Measurements from ENCODE around the gene SYNDIG1. TPM values are rescaled to one million over a fixed set of nuclear protein-coding genes. Genes with fewer than 3 reads are reported as not detected.

SYNDIG1 gene
- total RNA-seq, 1 donor = not detected

DNA sequence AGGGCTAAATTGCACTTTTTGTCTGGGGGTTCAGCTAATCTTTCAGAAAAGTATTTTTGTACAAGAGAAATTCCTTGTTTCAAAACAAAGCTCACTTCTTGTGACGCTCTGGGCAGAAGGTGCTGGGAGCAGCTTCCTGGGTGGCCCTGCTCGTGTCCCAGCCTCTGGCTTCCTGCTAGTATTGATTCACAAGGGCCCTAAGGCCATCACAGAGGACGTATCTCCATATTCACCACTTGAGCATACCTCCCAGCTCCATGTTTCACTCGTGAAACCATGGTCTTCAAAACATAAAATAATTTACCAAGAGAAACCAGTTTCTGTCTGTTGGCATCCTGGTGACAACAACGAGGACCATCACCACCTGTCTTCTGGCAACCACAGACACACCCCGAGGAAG is 49.1 kb downstream of the SYNDIG1 start:
- no peak for DNase-seq (ENCODE audit: low read depth)
- no peak overlapping the region for H3K4me3 ChIP-seq (ENCODE audit: low read depth, low read length)
- TF ChIP-seq, protein P1, sequence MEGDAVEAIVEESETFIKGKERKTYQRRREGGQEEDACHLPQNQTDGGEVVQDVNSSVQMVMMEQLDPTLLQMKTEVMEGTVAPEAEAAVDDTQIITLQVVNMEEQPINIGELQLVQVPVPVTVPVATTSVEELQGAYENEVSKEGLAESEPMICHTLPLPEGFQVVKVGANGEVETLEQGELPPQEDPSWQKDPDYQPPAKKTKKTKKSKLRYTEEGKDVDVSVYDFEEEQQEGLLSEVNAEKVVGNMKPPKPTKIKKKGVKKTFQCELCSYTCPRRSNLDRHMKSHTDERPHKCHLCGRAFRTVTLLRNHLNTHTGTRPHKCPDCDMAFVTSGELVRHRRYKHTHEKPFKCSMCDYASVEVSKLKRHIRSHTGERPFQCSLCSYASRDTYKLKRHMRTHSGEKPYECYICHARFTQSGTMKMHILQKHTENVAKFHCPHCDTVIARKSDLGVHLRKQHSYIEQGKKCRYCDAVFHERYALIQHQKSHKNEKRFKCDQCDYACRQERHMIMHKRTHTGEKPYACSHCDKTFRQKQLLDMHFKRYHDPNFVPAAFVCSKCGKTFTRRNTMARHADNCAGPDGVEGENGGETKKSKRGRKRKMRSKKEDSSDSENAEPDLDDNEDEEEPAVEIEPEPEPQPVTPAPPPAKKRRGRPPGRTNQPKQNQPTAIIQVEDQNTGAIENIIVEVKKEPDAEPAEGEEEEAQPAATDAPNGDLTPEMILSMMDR (IDR thresholded peaks at IDR 0.05; ENCODE audit: insufficient read depth, low read depth, low read length) = no peak

DNA sequence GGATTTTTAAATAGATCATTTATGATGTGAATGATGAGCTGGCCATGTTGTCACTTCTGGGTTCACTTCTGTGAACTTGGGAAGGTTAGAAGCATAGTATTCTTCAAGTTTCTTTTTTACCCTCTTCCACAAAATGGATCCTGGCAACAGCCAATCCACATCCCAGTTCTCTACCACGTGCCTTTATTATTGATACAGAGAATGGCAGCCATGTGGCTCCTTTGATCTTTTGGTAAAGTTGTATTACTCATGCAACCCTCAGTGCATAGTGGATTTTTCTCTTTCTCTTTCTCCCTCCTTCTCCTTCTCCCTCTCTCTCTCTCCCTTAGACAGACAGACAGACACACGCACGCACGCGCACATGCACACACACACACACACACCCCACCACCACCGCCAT is 50.0 kb downstream of the SYNDIG1 start:
- no peak overlapping the region for H3K4me3 ChIP-seq (ENCODE audit: low read depth, low read length)
- TF ChIP-seq, protein P1 (IDR thresholded peaks at IDR 0.05; ENCODE audit: insufficient read depth, low read depth, low read length) = no peak
- no peak for DNase-seq (ENCODE audit: low read depth)

DNA sequence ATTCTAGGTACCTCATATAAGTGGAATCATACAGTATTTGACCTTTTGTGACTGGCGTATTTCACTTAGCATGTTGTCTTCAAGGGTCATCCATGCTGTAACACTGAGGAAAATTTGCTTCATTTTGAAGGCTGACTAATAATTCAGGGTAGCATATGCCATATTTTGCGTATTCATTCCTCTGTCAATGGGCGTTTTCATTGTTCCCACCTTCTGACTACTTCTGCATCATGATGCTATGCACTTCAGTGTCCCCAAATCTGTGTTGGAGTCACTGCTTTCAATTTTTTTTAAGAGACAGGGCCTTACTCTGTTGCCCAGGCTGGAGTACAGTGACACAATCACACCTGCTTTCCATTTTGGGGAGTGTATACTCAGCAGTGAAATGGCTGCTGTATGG is 51.6 kb downstream of the SYNDIG1 start:
- DNase-seq (ENCODE audit: low read depth) = no peak
- TF ChIP-seq, protein P1 (IDR thresholded peaks at IDR 0.05; ENCODE audit: insufficient read depth, low read depth, low read length) = no peak
- H3K4me3 ChIP-seq (ENCODE audit: low read depth, low read length) = no peak overlapping the region

DNA sequence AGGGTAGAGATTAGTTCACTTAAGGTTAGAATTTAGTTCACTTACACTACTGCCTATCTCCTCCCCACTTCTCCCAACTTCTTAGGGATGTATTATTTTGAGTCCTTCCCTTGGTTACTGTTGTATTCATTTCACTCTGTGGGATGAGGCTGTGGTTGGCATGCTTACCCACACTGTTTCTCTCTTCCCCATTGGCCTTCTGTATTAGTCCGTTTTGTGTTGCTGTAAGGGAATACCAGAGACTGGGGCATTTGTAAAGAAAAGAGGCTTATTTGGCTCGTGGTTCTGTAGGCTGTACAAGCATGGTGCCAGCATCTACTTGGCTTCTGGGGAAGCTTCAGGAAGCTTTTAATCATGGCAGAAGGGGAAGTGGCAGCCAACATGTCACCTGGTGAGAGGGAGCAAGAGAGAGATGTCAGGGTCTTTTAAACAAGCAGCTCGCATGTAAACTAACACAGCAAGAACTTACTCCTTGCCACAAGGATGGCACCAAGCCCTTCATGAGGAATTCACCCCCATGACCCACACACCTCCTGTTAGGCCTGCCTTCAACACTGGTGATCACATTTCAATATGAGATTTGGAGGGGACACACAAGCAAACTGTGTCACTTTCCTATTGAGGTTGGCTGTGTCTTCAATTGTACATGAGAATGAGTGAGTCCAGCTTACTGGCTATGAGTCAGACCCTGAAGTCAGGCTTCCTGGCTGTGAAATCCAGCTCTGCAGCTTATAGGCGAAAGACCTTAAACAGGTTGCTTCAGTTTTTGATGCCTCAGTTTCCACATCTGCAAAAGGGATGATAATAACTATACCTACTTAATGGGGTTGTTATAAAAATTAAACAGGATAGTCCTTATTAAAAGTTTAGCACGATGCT is 53.3 kb downstream of the SYNDIG1 start:
- TF ChIP-seq, protein P1 (IDR thresholded peaks at IDR 0.05; ENCODE audit: insufficient read depth, low read depth, low read length) = no peak
- DNase-seq (ENCODE audit: low read depth) = no peak
- no peak overlapping the region for H3K4me3 ChIP-seq (ENCODE audit: low read depth, low read length)

DNA sequence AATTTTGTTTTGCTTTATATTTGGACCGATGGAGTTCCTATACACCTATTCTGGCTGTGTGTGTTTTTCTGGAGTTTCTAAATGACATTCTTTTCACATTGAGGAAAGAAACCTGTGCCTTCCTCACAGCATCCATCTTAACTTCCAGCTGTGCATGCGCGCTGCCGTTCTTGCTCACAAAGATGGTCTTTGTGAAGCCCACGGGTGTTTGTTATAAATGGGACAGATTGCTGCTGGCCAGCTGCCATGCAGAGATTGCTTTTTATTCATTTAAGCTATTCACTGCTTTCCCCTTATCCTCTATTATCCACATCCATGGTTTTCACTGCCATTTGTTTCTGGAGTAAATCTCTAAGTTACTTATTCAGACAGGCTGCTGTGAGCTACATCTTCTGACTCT is 54.2 kb downstream of the SYNDIG1 start:
- TF ChIP-seq, protein P1 (IDR thresholded peaks at IDR 0.05; ENCODE audit: insufficient read depth, low read depth, low read length) = no peak
- no peak overlapping the region for H3K4me3 ChIP-seq (ENCODE audit: low read depth, low read length)
- DNase-seq (ENCODE audit: low read depth) = no peak

DNA sequence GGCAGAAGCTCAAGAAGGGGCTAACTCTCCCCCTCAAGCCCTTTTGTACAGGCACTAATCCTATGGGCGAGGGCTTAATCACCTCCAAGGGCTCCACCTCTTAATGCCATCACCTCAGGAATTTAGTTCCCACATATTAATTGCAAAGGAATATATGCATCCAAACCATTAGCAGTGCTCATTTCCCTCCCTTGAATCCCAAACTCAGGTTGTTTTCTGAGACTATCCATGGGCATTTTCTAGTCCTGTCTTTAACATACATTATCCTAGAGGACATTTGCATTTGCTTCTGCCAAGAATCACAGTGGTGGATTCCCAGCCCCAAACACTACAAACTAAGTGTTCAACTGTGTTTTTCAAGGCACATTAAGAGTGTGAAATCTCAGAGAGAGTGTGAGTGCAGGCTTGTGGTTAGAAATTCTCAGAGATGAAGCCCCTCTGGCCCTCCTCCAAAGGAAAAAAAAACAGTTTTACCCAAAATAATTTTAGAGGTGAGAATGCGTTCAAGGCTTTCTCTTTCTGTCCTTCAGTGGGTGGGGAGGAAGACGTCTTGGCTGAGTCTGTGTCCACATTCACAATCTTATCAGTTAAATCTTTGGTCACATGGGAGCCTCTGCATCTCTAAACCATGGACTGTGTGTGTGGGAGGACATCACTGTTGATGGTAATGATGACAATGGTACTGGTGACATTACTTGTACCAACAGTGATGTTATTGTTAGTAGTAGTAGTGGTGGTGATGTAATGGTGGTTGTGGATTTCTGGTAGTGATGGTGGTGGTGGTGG is 59.3 kb downstream of the SYNDIG1 start:
- H3K4me3 ChIP-seq (ENCODE audit: low read depth, low read length) = no peak overlapping the region
- TF ChIP-seq, protein P1 (IDR thresholded peaks at IDR 0.05; ENCODE audit: insufficient read depth, low read depth, low read length) = no peak
- DNase-seq (ENCODE audit: low read depth) = no peak

All from fibroblast of villous mesenchyme (primary cell).